Tracheal epithelial cell (primary cell): Measurements from ENCODE around the gene LIG3. TPM values are rescaled to one million over a fixed set of nuclear protein-coding genes. Genes with fewer than 3 reads are reported as not detected.

ENCODE experiments used
- total RNA-seq: library from RNA; depleted of rRNA; stranded (reverse); fragments of >200 nt; gene quantifications from 2 replicates; pipeline ENCODE4 v1.2.1, GENCODE V29; 2014

LIG3 gene
- total RNA-seq = 24.6 and 26.4 TPM in 2 replicates

DNA sequence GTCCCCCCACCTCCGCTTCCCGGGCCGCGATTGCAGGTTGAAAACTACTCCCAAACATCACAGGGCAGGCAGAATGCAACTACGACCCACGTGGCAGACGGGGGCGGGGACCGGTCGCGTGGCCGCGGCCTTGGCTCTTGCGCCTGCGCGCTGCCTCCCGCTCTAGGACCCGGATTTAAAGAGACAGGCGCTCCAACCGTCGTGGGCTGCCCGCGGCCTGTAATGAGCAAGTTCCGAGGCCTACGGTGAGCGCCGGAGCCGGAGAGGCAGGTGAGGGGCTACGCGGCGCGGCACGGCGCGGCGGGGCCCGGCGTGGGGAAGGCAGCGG lies at the start of gene LIG3:
Gene LIG3, plus strand, starts transcription at position 160 of the 328 bp plus-strand sequence. CDS start 2,494 bp downstream, outside the sequence.

DNA sequence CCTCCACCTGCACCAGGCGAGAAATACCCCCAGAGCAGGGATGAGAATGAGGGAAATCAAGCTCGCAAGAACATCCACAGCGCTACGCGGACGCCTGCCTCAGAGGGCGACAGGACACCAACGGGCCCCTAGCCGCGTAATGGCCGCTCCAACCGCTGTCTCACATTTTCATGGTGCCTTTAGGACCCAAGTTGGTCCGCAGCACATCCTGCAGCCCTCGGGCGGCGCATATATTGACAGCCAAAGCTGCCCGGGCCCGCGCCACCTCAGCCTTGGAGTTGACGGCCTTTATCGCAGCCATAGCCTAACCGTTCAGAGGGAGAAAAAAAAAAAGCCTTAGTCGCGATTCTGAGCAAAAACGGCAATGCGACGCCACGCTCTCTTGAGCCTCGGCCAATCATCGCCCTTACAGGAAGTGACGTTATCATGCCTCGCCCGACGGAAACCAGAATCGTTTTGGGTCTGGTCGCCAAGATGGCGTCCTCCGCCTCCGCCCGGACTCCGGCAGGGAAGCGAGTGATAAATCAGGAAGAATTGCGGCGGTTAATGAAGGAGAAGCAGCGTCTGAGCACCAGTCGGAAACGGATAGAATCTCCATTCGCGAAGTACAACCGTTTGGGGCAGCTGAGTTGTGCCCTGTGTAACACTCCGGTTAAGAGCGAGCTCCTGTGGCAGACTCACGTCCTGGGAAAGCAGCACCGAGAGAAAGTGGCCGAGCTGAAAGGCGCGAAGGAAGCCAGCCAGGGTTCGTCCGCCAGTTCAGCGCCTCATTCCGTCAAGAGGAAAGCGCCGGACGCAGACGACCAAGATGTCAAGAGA lies 19.0 kb upstream of the LIG3 start, which contains the start of the genes CCT6B and ZNF830:
Gene CCT6B, minus strand, starts transcription at position 368 of the 819 bp plus-strand sequence. Its CDS starts 67 bp downstream, at position 301.
Gene ZNF830, plus strand, starts transcription at position 448 of the 819 bp plus-strand sequence. Its CDS starts 27 bp downstream, at position 475.

Other genes starting within 250 kb of the LIG3 start
- gene CCT6B, start 19.1 kb upstream of the LIG3 start, total RNA-seq = 0.64 and 0.72 TPM in 2 replicates
- 10.6 and 12.4 TPM in 2 replicates for gene ZNF830, start 19.0 kb upstream of the LIG3 start, total RNA-seq
- gene RFFL, start 83.2 kb downstream of the LIG3 start, total RNA-seq = 8.4 and 13.2 TPM in 2 replicates
- gene RAD51D, start 139.3 kb downstream of the LIG3 start, total RNA-seq = 1.9 and 4.1 TPM in 2 replicates
- gene FNDC8, start 141.1 kb downstream of the LIG3 start, total RNA-seq = not detected in 2 replicates
- 32.4 and 46.7 TPM in 2 replicates for gene NLE1, start 161.8 kb downstream of the LIG3 start, total RNA-seq
- gene UNC45B, start 167.3 kb downstream of the LIG3 start, total RNA-seq = not detected in 2 replicates
- gene SLC35G3, start 213.9 kb downstream of the LIG3 start, total RNA-seq = not detected in 2 replicates